ENCODE data around the gene NUFIP1. TPM values are rescaled to one million over a fixed set of nuclear protein-coding genes. Genes with fewer than 3 reads are reported as not detected.

Gene NUFIP1
- total and polyA plus RNA-seq, 8 donors = 1.3 to 4.4 (median 2.4) TPM; not detected in 2

DNA sequence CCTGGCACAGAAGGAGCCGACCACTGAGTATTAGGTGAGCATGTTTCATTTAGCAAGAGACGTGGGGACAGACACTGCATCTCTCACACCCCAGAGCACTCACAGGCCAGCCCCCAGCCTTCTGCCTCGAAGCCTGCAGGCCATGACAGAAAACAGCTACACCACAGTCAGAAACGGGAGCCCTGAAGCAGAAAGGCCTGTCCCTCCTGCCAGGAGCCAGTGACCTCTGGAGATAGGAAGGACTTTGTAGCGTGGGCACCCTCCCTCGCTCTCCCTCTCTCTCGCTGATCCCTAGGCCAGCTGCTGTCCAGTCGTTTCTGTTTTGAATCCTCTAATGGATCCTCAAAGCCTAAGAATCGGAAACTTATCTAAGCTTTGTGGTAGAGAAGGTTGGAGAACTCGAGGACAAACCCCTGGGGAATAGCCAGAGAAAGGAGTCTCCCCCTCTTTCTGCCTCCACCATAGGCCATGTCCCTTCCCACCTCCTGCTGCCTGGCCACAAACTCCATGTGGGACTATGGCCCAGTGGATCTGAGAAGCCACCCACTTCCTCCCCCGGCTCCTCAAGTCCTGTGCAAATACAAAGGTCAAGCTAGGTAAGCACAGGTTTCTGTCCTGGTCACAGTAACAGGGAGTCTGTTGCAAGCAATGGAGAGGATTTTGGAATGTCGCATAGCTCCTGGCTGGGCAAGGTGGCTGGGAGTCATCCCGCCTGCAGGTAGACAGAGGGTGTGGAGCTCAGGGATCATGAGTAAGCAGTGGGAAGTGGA, 95.1 kb downstream of the NUFIP1 start:
- Histone ChIP-seq H3K27me3 (no peaks in the 10 kb centered on the region), H3K9me3 (no peaks in the 10 kb centered on the region), H3K4me1 (peaks cover 5 to 23% (median 8%) of the 10 kb centered on the region in 4 donors), H3K4me3 (no peak overlapping the region), H3K27ac (peak overlapping the region in 2 of 5 donors; percentile 3 to 12), H3K36me3 (no peaks in the 10 kb centered on the region)
- DNase-seq = peak in 1 of 2 donors; percentile 38
- TF ChIP-seq EP300 (IDR thresholded peaks at IDR 0.05) (no peak), POLR2A (IDR thresholded peaks at IDR 0.05) (no peak), POLR2AphosphoS5 (IDR thresholded peaks at IDR 0.05) (no peak)
- TF ChIP-seq, protein P1, sequence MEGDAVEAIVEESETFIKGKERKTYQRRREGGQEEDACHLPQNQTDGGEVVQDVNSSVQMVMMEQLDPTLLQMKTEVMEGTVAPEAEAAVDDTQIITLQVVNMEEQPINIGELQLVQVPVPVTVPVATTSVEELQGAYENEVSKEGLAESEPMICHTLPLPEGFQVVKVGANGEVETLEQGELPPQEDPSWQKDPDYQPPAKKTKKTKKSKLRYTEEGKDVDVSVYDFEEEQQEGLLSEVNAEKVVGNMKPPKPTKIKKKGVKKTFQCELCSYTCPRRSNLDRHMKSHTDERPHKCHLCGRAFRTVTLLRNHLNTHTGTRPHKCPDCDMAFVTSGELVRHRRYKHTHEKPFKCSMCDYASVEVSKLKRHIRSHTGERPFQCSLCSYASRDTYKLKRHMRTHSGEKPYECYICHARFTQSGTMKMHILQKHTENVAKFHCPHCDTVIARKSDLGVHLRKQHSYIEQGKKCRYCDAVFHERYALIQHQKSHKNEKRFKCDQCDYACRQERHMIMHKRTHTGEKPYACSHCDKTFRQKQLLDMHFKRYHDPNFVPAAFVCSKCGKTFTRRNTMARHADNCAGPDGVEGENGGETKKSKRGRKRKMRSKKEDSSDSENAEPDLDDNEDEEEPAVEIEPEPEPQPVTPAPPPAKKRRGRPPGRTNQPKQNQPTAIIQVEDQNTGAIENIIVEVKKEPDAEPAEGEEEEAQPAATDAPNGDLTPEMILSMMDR (IDR thresholded peaks at IDR 0.05) = no peak
- intact Hi-C loops (cut with DNase I; ENCODE audit: low total_unique reads) = no loop called here
- WGBS, 5 donors = 51 to 64% (median 55%) methylated on average over 11 to 13 of the region's 13 CpGs

Small RNA genes lying within 50 kb of the gene (small RNA-seq; reads per million reads assigned to genes)
- gene RN7SL49P = 0 to 0.20 (median 0.05) reads per million in 4 donors

Other genes with a start within 250 kb of the NUFIP1 start
- 10 to 100 TPM; 11.7 to 42.6 (median 29.9) TPM for gene GPALPP1, start 67 bp upstream of the NUFIP1 start, total RNA-seq
- gene GPALPP1, start 67 bp upstream of the NUFIP1 start, polyA plus RNA-seq = 1 to 10 TPM; 8.1 to 9.6 (median 9.4) TPM
- gene GTF2F2, start 131.0 kb upstream of the NUFIP1 start, total RNA-seq = 10 to 100 TPM in 4 of 5 donors, 1 to 10 TPM in 1; 8.7 to 30.7 (median 16.3) TPM
- 10 to 100 TPM; 11.0 to 17.3 (median 16.0) TPM for gene GTF2F2, start 131.0 kb upstream of the NUFIP1 start, polyA plus RNA-seq
- gene KCTD4, start 211.6 kb upstream of the NUFIP1 start, total RNA-seq = not detected
- under 1 TPM in 1 of 3 donors, not detected in 2; 0.10 TPM for gene KCTD4, start 211.6 kb upstream of the NUFIP1 start, polyA plus RNA-seq

Measured in stomach (tissue), 9 donors.